ENCODE results near the gene LARP4B.

Gene LARP4B

GRCh38 chr10:787933-788651, 143.4 kb downstream of the LARP4B start:
- TF ChIP-seq Cebpa-rat (IDR thresholded peaks at IDR 0.05): no peak
- Histone ChIP-seq H3K4me2 (no peak overlapping the region), H3K9me3 (no peaks in the 10 kb centered on the region), H3K27ac (no peak overlapping the region), H3K4me1 (peaks cover 21% of the 10 kb centered on the region), H3K9ac (no peak overlapping the region), H4K20me1 (peaks cover 24% of the 10 kb centered on the region), H3K27me3 (peaks cover 34% of the 10 kb centered on the region), H3K36me3 (no peaks in the 10 kb centered on the region), H3K4me3 (no peak overlapping the region)

GRCh38 chr10:786633-787474, 144.7 kb downstream of the LARP4B start:
- H3K4me2 ChIP-seq: no peak overlapping the region
- H3K4me1 ChIP-seq: peaks cover 21% of the 10 kb centered on the region
- no peak overlapping the region for H3K4me3 ChIP-seq
- no peaks in the 10 kb centered on the region for H3K36me3 ChIP-seq
- peaks cover 31% of the 10 kb centered on the region for H4K20me1 ChIP-seq
- no peak overlapping the region for H3K27ac ChIP-seq
- H3K27me3 ChIP-seq: peaks cover 35% of the 10 kb centered on the region
- TF ChIP-seq Cebpa-rat (IDR thresholded peaks at IDR 0.05): no peak
- no peaks in the 10 kb centered on the region for H3K9me3 ChIP-seq
- no peak overlapping the region for H3K9ac ChIP-seq

- Histone ChIP-seq H3K27me3 (peaks cover 35% of the 10 kb centered on the region), H3K36me3 (no peaks in the 10 kb centered on the region), H3K4me2 (no peak overlapping the region), H4K20me1 (peaks cover 31% of the 10 kb centered on the region), H3K27ac (no peak overlapping the region), H3K9ac (no peak overlapping the region), H3K4me3 (no peak overlapping the region), H3K9me3 (peaks cover 8% of the 10 kb centered on the region), H3K4me1 (peaks cover 21% of the 10 kb centered on the region)
- TF ChIP-seq Cebpa-rat (IDR thresholded peaks at IDR 0.05): no peak
Measured at GRCh38 chr10:785861-786214, 145.7 kb downstream of the LARP4B start.

- Histone ChIP-seq H3K27ac (no peak overlapping the region), H3K9ac (no peak overlapping the region), H3K36me3 (no peaks in the 10 kb centered on the region), H3K9me3 (peaks cover 13% of the 10 kb centered on the region), H3K27me3 (peaks cover 35% of the 10 kb centered on the region), H3K4me3 (peak overlapping the region; percentile 58), H4K20me1 (peaks cover 31% of the 10 kb centered on the region), H3K4me2 (peak overlapping the region; percentile 86), H3K4me1 (peaks cover 21% of the 10 kb centered on the region)
- no peak for TF ChIP-seq Cebpa-rat (IDR thresholded peaks at IDR 0.05)
Measured at GRCh38 chr10:785089-785860, 146.2 kb downstream of the LARP4B start.

- H3K4me3 ChIP-seq: peak overlapping the region; percentile 58
- no peak overlapping the region for H3K27ac ChIP-seq
- no peak overlapping the region for H3K9ac ChIP-seq
Measured at GRCh38 chr10:784403-785088, 147.0 kb downstream of the LARP4B start.

GRCh38 chr10:782751-783648, 148.5 kb downstream of the LARP4B start:
- TF ChIP-seq Cebpa-rat (IDR thresholded peaks at IDR 0.05): no peak
- Histone ChIP-seq H3K9ac (no peak overlapping the region), H3K4me3 (no peak overlapping the region), H4K20me1 (peaks cover 28% of the 10 kb centered on the region), H3K4me1 (peaks cover 19% of the 10 kb centered on the region), H3K27me3 (peaks cover 35% of the 10 kb centered on the region), H3K36me3 (no peaks in the 10 kb centered on the region), H3K9me3 (peaks cover 27% of the 10 kb centered on the region), H3K27ac (no peak overlapping the region), H3K4me2 (no peak overlapping the region)

More at GRCh38 chr10:784403-785088, 147.0 kb downstream of the LARP4B start:
- peaks cover 18% of the 10 kb centered on the region for H3K9me3 ChIP-seq
- no peak for TF ChIP-seq Cebpa-rat (IDR thresholded peaks at IDR 0.05)
- peak overlapping the region; percentile 86 for H3K4me2 ChIP-seq
- H3K27me3 ChIP-seq: peaks cover 35% of the 10 kb centered on the region
- H4K20me1 ChIP-seq: peaks cover 31% of the 10 kb centered on the region
- H3K36me3 ChIP-seq: no peaks in the 10 kb centered on the region
- peaks cover 21% of the 10 kb centered on the region for H3K4me1 ChIP-seq

GRCh38 chr10:780536-781524, 150.7 kb downstream of the LARP4B start:
- H3K9me3 ChIP-seq: peaks cover 27% of the 10 kb centered on the region
- H3K4me1 ChIP-seq: peaks cover 17% of the 10 kb centered on the region
- peaks cover 24% of the 10 kb centered on the region for H3K27me3 ChIP-seq
- TF ChIP-seq Cebpa-rat (IDR thresholded peaks at IDR 0.05): no peak
- H3K4me2 ChIP-seq: no peak overlapping the region
- H3K27ac ChIP-seq: no peak overlapping the region
- H3K4me3 ChIP-seq: no peak overlapping the region
- H3K36me3 ChIP-seq: no peaks in the 10 kb centered on the region
- peaks cover 21% of the 10 kb centered on the region for H4K20me1 ChIP-seq
- H3K9ac ChIP-seq: no peak overlapping the region
